ENCODE results near the gene KRTAP12-3. TPM values are rescaled to one million over a fixed set of nuclear protein-coding genes. Genes with fewer than 3 reads are reported as not detected.
"Not testable (repeated sequence)": the region's sequence is repeated elsewhere in the genome, so short reads cannot be mapped to it uniquely, and the experiment has no call there.

Gene KRTAP12-3
- total and polyA plus RNA-seq, 2 experiments from 2014 or later, result not detected

GRCh38 chr21:44640761-44641160 is 17.0 kb upstream of the KRTAP12-3 start:
- Histone ChIP-seq H3K27ac (no peak overlapping the region), H4K20me1 (ENCODE audit: insufficient read depth) (no peaks in the 10 kb centered on the region), H3K9me3 (ENCODE audit: low read depth) (no peaks in the 10 kb centered on the region), H3K4me3 (no peak overlapping the region), H3K36me3 (ENCODE audit: low read depth) (no peaks in the 10 kb centered on the region), H3K27me3 (replicated peaks; ENCODE audit: insufficient read depth) (no peaks in the 10 kb centered on the region), H3K9me2 (ENCODE audit: insufficient read depth) (no peaks in the 10 kb centered on the region), H3K4me2 (ENCODE audit: unreplicated experiment) (no peak overlapping the region), H2AFZ (no peak overlapping the region), H3K9ac (no peak overlapping the region), H3K4me1 (ENCODE audit: insufficient read depth) (no peaks in the 10 kb centered on the region), H3K79me2 (ENCODE audit: insufficient read depth) (no peaks in the 10 kb centered on the region), H3F3A (ENCODE audit: insufficient read depth) (no peaks in the 10 kb centered on the region)
- TF ChIP-seq EZH2 (IDR thresholded peaks at IDR 0.05; ENCODE audit: insufficient read depth, poor library complexity, severe bottlenecking) (no peak), EZH2phosphoT487 (IDR thresholded peaks at IDR 0.05; ENCODE audit: insufficient read depth, low read depth) (no peak)
- 26 to 27% methylated on average over 5 of the region's 5 CpGs for WGBS, 2 experiments (ENCODE audit: low coverage in 1 of 2, low lambda C conversion rate in 2 of 2, missing lambda C conversion rate in 2 of 2)
- in situ Hi-C loops (cut with MboI), result no loop called here
- DNase-seq, result no peak

DNA sequence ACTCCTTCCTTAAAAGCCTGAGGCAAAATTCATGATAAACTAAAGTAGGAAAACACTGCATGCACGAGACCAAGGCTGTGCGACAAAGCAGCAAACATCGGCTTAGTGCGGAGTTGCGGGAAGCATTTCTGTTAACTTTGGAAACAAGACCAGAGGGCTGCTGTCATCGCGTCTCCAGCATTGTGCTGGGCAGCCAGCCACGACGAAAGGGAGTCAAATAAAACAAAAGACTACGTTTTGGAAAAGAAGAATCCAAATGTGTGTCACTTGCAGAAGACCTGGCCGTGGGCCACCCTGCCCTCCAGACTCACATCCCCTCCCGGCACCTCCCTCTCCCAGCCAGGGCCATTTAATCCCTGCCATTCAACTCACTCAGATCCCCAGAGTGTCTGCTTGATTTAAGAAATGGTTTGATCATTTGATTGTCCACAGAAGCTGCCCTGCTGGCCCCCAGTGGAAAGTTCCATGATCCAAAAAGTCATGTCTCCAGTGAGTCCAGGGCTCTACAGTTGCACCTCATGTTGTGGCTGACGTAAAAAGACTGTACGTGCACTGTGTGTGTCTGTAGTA is 13.9 kb upstream of the KRTAP12-3 start:
- H2AFZ ChIP-seq, result no peak overlapping the region
- H3K4me3 ChIP-seq, result no peak overlapping the region
- H3K27ac ChIP-seq, result no peak overlapping the region
- no peak overlapping the region for H3K4me2 ChIP-seq (ENCODE audit: unreplicated experiment)
- WGBS, 2 experiments (ENCODE audit: low coverage in 1 of 2, low lambda C conversion rate in 2 of 2, missing lambda C conversion rate in 2 of 2), result 36 to 38% methylated on average over 14 of the region's 14 CpGs
- in situ Hi-C loops (cut with MboI), result no loop called here
- H3K9ac ChIP-seq, result no peak overlapping the region
- peaks cover 4% of the 10 kb centered on the region; the same call in 1 of the 2 replicates for H3K27me3 ChIP-seq (replicated peaks; ENCODE audit: insufficient read depth)
- no peaks in the 10 kb centered on the region for H3K9me2 ChIP-seq (ENCODE audit: insufficient read depth)
- no peaks in the 10 kb centered on the region for H3K4me1 ChIP-seq (ENCODE audit: insufficient read depth)
- no peaks in the 10 kb centered on the region for H4K20me1 ChIP-seq (ENCODE audit: insufficient read depth)
- H3F3A ChIP-seq (ENCODE audit: insufficient read depth), result no peaks in the 10 kb centered on the region
- TF ChIP-seq EZH2phosphoT487 (IDR thresholded peaks at IDR 0.05; ENCODE audit: insufficient read depth, low read depth) (no peak), EZH2 (IDR thresholded peaks at IDR 0.05; ENCODE audit: insufficient read depth, poor library complexity, severe bottlenecking) (no peak)
- H3K9me3 ChIP-seq (ENCODE audit: low read depth), result no peaks in the 10 kb centered on the region
- no peaks in the 10 kb centered on the region for H3K79me2 ChIP-seq (ENCODE audit: insufficient read depth)
- H3K36me3 ChIP-seq (ENCODE audit: low read depth), result no peaks in the 10 kb centered on the region
- DNase-seq, result no peak

- in situ Hi-C loops (cut with MboI), result no loop called here
- Histone ChIP-seq H3K27ac (no peak overlapping the region), H4K20me1 (ENCODE audit: insufficient read depth) (no peaks in the 10 kb centered on the region), H3K79me2 (ENCODE audit: insufficient read depth) (no peaks in the 10 kb centered on the region), H3F3A (ENCODE audit: insufficient read depth) (no peaks in the 10 kb centered on the region), H3K4me1 (ENCODE audit: insufficient read depth) (no peaks in the 10 kb centered on the region), H3K4me3 (no peak overlapping the region), H3K4me2 (ENCODE audit: unreplicated experiment) (no peak overlapping the region), H3K36me3 (ENCODE audit: low read depth) (no peaks in the 10 kb centered on the region), H3K9ac (no peak overlapping the region), H2AFZ (no peak overlapping the region), H3K27me3 (replicated peaks; ENCODE audit: insufficient read depth) (peaks cover 4% of the 10 kb centered on the region; the same call in 1 of the 2 replicates), H3K9me2 (ENCODE audit: insufficient read depth) (no peaks in the 10 kb centered on the region), H3K9me3 (ENCODE audit: low read depth) (no peaks in the 10 kb centered on the region)
- DNase-seq, result no peak
- 5 to 11% methylated on average over 2 of the region's 2 CpGs for WGBS, 2 experiments (ENCODE audit: low coverage in 1 of 2, low lambda C conversion rate in 2 of 2, missing lambda C conversion rate in 2 of 2)
- TF ChIP-seq EZH2 (IDR thresholded peaks at IDR 0.05; ENCODE audit: insufficient read depth, poor library complexity, severe bottlenecking) (no peak), EZH2phosphoT487 (IDR thresholded peaks at IDR 0.05; ENCODE audit: insufficient read depth, low read depth) (no peak)
Observed at GRCh38 chr21:44644878-44645277, 12.9 kb upstream of the KRTAP12-3 start.

GRCh38 chr21:44646366-44647221 is 11.1 kb upstream of the KRTAP12-3 start, which contains the start of gene KRTAP10-11:
Gene KRTAP10-11, plus strand, starts transcription at chr21:44646414. Its CDS starts 45 bp downstream, at chr21:44646459.
- H3K4me3 ChIP-seq; H3K27ac ChIP-seq; H4K20me1 ChIP-seq (ENCODE audit: insufficient read depth); H2AFZ ChIP-seq; H3K9me3 ChIP-seq (ENCODE audit: low read depth); in situ Hi-C loops (cut with MboI); H3K27me3 ChIP-seq (replicated peaks; ENCODE audit: insufficient read depth); H3K36me3 ChIP-seq (ENCODE audit: low read depth); H3K4me1 ChIP-seq (ENCODE audit: insufficient read depth); H3K9me2 ChIP-seq (ENCODE audit: insufficient read depth); DNase-seq; H3K79me2 ChIP-seq (ENCODE audit: insufficient read depth); H3F3A ChIP-seq (ENCODE audit: insufficient read depth); H3K9ac ChIP-seq; H3K4me2 ChIP-seq (ENCODE audit: unreplicated experiment): not testable (repeated sequence)
- 28 to 31% methylated on average over 13 to 18 of the region's 21 CpGs for WGBS, 2 experiments (ENCODE audit: low coverage in 1 of 2, low lambda C conversion rate in 2 of 2, missing lambda C conversion rate in 2 of 2)
